IPS-15b (cell line): Measurements from ENCODE around the gene ZDHHC13.

Experiments
- H3K27me3 ChIP-seq: one replicate; pipeline ENCODE4 v1.6.1; 2013; ENCODE audit warnings: low read length; ENCODE audit not compliant: control insufficient read depth, insufficient read depth
- H3K36me3 ChIP-seq: one replicate; pipeline ENCODE4 v1.6.1; 2013; ENCODE audit warnings: low read length; ENCODE audit not compliant: control insufficient read depth, insufficient read depth
- H3K4me1 ChIP-seq: one replicate; pipeline ENCODE4 v1.6.1; 2013; ENCODE audit warnings: mild to moderate bottlenecking, low read length; ENCODE audit not compliant: control insufficient read depth, insufficient read depth
- H3K4me3 ChIP-seq: one replicate; pipeline ENCODE4 v1.5.1; 2013; ENCODE audit warnings: low read depth, low read length
- H3K9ac ChIP-seq: one replicate; pipeline ENCODE4 v1.6.1; 2013; ENCODE audit warnings: low read depth, mild to moderate bottlenecking, low read length
- H3K9me3 ChIP-seq: one replicate; pipeline ENCODE4 v1.6.1; 2013; ENCODE audit warnings: mild to moderate bottlenecking, low read length; ENCODE audit not compliant: control insufficient read depth, insufficient read depth

The ZDHHC13 gene

DNA sequence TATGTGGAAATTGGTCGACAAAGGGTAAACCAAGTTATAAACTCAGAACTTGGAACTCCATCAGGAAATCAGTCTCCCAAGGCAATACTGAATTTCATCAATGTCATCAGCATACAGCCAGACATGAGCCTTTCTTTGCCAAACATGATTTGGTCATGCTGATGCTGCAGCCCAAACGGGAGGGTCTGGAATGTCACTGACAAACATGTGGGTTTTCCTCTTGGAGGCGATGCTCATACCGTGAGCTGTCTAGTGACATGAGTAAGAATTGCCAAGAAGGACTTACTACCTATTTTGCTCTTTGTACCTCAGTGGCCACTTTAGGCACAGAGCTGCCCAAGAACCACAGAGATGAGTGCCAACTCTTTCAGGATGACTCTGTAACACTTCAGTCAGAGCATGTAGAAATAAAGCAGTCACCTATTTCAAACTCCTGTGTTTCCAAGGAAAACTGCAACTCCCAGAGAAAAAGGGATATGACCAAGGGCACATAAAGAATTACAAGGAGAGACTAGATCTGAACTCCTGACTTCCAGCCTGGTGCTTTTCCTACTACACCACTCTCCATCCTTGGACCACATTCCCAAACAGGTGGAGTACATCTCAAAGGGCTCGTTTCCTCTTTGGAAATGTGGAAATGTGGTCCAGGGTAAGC, 32.2 kb upstream of the ZDHHC13 start:
- Histone ChIP-seq H3K9me3 (no peaks in the 10 kb centered on the region), H3K27me3 (no peaks in the 10 kb centered on the region), H3K36me3 (no peaks in the 10 kb centered on the region), H3K9ac (no peak overlapping the region), H3K4me3 (no peak overlapping the region), H3K4me1 (no peaks in the 10 kb centered on the region)

DNA sequence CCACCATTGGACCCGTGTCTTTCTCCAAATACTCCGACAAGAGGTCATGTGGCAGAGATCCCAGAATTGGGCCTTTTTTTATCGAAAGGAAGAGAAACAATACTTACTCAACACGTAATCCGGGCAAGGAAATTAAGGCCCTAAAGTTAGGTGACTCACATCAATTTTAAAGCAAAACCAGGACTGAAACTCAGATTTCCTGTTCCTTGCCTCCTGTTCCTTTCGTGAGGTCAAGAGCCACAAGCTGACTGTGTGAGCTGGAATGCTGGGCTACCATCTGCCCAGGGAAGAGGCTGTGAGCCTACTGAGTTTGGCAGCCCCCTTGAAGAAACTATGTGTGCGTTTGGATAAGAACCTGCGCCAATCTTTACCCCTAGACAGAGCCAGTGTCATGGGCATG, 29.3 kb upstream of the ZDHHC13 start:
- Histone ChIP-seq H3K27me3 (no peaks in the 10 kb centered on the region), H3K9me3 (no peaks in the 10 kb centered on the region), H3K36me3 (no peaks in the 10 kb centered on the region), H3K9ac (no peak overlapping the region), H3K4me1 (no peaks in the 10 kb centered on the region), H3K4me3 (no peak overlapping the region)

DNA sequence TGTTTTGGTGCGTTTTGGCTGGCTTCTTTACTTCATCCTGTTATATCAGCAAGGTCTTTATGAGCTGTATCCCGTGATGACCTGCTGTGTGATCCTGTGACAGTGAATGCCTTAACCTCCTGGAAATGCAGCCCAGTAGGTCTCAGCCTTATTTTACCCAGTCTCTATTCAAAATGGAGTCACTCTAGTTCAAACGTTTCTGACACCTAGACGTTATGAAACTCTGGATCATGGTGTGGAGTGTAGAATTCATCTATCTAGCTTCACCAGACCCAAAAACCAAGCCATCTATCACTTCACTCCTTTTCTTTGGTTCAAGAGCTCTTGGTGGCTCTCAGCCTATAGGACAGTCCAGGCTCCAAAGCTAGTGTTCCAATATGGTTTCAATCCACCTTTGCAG, 28.2 kb upstream of the ZDHHC13 start:
- no peaks in the 10 kb centered on the region for H3K4me1 ChIP-seq
- no peaks in the 10 kb centered on the region for H3K36me3 ChIP-seq
- no peak overlapping the region for H3K4me3 ChIP-seq
- no peaks in the 10 kb centered on the region for H3K9me3 ChIP-seq
- H3K27me3 ChIP-seq, result no peaks in the 10 kb centered on the region
- H3K9ac ChIP-seq, result no peak overlapping the region

DNA sequence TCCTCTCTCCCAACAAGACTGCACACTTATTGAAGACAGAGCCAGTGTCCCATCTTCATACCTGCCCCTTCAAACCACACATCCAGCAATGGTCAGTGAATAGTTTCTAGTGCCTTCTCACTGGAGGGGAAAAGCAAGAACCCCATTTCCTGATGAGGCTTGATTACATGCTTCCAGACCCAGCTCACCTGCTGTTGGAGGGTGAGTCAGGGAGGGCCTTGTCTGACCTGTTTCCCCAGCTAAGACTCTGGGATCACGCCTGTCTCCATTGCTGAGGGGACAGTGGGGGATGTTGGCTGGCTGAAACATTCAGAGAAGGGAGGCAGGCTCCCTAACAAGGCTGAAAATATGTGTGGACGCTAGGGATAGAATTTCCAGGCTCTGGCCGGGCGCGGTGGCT, 27.5 kb upstream of the ZDHHC13 start:
- Histone ChIP-seq H3K27me3 (no peaks in the 10 kb centered on the region), H3K4me3 (no peak overlapping the region), H3K9me3 (no peaks in the 10 kb centered on the region), H3K9ac (no peak overlapping the region), H3K36me3 (no peaks in the 10 kb centered on the region), H3K4me1 (no peaks in the 10 kb centered on the region)

DNA sequence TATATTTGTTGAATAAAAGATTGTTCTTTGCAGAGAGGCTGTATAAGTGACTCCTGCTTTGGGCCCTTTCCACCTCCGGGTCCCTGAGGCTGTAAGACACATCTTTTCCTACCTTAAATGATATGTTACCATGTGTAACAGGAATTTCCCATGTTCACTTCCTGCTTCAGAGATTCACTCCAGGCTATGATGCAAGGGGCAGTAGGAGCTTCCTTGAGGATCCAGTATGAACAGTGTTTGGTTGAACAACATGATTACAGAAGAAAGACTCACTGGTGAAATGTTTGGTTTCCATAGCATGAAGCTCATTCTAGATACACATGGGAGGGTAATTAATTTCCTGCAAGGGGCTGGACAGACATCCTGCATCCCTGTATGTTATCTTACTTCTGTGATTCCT, 25.6 kb upstream of the ZDHHC13 start:
- no peak overlapping the region for H3K4me3 ChIP-seq
- no peaks in the 10 kb centered on the region for H3K9me3 ChIP-seq
- H3K9ac ChIP-seq, result no peak overlapping the region

DNA sequence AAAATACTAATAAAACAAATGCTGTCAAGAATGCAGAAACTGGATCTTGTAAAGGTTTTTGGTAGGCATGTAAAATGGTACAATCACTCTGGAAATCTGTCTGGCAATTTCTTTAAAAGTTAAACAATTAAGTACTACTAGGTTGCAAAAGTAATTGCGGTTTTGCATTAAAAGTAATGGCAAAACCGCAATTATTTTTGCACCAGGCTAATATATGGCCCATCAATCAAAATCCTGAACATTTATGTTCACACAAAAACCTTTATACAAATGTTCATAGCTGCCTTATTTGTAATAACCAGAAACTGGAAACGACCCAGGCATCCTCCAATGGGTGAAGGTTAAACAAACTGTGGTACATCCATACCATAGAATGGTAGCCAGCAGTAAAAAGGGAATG, 24.6 kb upstream of the ZDHHC13 start:
- no peak overlapping the region for H3K9ac ChIP-seq
- no peaks in the 10 kb centered on the region for H3K27me3 ChIP-seq

More for the DNA sequence above, 25.6 kb upstream of the ZDHHC13 start:
- Histone ChIP-seq H3K4me1 (no peaks in the 10 kb centered on the region), H3K27me3 (no peaks in the 10 kb centered on the region), H3K36me3 (no peaks in the 10 kb centered on the region)

DNA sequence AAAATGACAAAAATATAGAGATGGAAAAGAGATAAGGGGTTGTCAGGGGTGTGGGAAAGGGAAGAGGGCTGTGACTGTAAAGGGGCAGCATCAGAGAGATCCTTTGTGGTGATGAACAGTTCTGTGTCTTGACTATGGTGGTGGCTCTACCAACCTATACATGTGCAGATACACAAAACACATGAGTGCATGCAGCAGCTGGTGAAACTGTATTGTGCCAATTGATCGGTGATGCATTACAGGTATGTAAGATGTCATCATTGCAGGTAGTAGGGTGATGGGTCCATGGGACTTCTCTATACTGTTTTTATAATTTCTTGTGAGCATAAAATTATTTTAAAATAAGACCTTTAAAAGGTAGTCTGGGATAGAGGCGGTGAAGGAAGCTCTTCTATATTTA, 24.1 kb upstream of the ZDHHC13 start:
- Histone ChIP-seq H3K4me3 (no peak overlapping the region), H3K36me3 (no peaks in the 10 kb centered on the region), H3K27me3 (no peaks in the 10 kb centered on the region), H3K9ac (no peak overlapping the region), H3K9me3 (no peaks in the 10 kb centered on the region), H3K4me1 (no peaks in the 10 kb centered on the region)

More for the DNA sequence above, 24.6 kb upstream of the ZDHHC13 start:
- no peaks in the 10 kb centered on the region for H3K9me3 ChIP-seq
- no peaks in the 10 kb centered on the region for H3K4me1 ChIP-seq
- no peak overlapping the region for H3K4me3 ChIP-seq
- H3K36me3 ChIP-seq, result no peaks in the 10 kb centered on the region

DNA sequence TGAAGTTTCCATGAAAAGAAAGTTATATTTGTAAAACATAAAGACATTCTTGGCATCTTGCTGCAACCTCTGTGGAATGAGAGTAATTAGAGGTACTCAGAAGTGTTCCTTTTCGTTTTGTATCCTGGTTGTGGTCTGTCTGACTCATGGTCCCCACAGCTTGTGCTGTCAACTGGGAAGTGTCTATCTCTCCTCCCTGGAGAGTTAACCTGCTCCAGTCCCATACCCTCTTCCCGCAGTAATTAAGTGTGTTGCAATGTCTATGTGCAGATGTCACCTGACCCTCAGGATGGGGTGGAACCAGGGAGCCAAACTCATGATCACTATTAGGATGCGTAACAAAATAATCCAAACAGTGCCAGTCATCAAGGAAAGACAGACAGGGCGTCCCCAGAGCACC, 23.0 kb upstream of the ZDHHC13 start:
- Histone ChIP-seq H3K36me3 (no peaks in the 10 kb centered on the region), H3K9me3 (no peaks in the 10 kb centered on the region), H3K27me3 (no peaks in the 10 kb centered on the region), H3K9ac (no peak overlapping the region), H3K4me3 (no peak overlapping the region), H3K4me1 (no peaks in the 10 kb centered on the region)

DNA sequence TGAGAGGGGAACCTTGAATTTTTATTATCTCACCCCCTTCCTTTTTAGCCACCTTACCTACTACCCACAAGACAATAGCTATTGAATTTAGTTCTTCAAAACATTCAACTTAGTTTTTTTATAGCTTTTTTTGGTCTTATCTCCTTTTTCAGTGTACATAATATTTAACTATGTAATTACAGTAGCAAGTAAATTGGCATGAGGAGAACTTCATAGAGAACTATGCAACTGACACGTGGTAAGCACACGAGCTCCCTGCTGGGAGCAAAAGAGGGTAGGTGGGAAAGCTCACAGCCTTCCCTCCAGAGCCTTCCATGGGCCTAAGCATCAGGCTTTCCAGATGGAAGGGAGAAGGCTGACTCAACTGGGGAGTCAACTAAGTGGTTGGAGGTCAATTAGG, 22.1 kb upstream of the ZDHHC13 start:
- Histone ChIP-seq H3K4me1 (no peaks in the 10 kb centered on the region), H3K36me3 (no peaks in the 10 kb centered on the region), H3K4me3 (no peak overlapping the region), H3K27me3 (no peaks in the 10 kb centered on the region), H3K9ac (no peak overlapping the region), H3K9me3 (no peaks in the 10 kb centered on the region)

DNA sequence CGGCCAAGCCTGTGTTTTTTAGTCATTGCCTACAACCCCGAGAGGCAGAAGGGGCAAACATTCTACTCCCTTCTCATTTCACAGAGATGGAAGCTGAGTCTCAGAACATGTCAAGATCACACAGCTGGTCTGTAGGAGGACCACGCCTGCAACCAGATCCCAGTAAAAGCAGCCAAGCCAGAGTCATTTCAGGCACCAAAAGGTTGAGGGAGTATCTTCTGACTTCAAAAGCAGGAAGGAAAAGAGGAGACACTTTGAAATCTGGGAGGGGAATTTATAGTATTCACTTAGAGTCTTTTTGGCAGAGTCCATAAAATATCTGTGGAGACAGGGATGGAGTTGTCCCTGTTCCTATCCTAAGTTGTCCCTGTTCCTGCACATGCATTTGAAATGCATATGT, 17.9 kb upstream of the ZDHHC13 start:
- no peak overlapping the region for H3K9ac ChIP-seq
- H3K9me3 ChIP-seq, result no peaks in the 10 kb centered on the region
- H3K27me3 ChIP-seq, result no peaks in the 10 kb centered on the region
- H3K36me3 ChIP-seq, result no peaks in the 10 kb centered on the region
- no peak overlapping the region for H3K4me3 ChIP-seq
- no peaks in the 10 kb centered on the region for H3K4me1 ChIP-seq

DNA sequence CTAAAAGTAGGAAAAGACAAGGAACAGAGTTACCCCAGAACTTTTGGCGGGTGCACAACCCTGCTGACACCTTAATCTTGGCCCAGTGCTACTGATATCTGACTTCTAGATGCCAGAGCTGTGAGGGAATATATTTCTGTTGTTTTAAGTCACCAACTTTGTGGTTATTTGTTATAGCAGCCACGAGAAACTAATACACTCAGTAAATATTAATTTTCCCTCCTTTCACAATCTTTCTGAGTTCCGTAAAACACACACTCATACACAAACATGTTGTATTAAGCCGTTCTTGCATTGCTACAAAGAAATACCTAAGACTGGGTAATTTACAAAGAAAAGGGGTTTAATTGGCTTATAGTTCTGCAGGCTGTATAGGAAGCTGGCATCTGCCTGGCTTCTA, 16.1 kb upstream of the ZDHHC13 start:
- Histone ChIP-seq H3K9me3 (no peaks in the 10 kb centered on the region), H3K4me3 (no peak overlapping the region), H3K9ac (no peak overlapping the region), H3K27me3 (no peaks in the 10 kb centered on the region), H3K36me3 (no peaks in the 10 kb centered on the region), H3K4me1 (no peaks in the 10 kb centered on the region)

DNA sequence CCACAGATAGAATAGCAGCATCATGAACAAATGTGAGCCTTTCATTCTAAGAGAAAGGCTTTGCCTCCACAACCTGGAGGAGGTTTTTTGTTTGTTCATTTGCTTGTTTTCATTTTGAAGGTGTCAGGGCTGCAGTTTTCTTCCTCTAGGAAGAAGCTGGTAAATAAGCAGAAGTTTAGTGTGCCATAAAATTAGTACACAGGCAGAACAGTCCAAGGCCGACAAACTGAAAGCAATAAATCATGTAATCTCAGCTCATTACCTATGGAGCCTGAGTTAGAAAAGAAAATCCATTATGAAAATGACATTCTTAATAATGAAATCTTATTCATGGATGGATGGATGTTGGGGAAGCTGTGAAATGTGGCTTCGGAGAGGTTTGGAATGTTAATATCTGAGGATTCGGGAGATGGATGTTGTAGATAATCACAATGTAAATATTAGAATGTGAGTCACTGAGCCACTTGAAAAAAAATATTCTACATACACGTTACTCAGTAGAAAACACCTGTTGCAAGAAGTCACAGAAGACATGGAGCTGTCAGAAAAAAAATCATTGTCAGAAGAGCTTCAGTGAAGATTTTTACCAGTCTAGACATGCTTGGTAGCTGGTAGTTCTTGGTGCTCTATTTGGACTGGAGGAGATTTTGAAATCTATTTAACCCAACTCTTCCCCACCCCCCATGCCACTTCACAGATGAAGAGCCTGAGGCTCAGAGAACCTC, 15.0 kb upstream of the ZDHHC13 start:
- Histone ChIP-seq H3K4me1 (no peaks in the 10 kb centered on the region), H3K9ac (no peak overlapping the region), H3K9me3 (no peaks in the 10 kb centered on the region), H3K36me3 (no peaks in the 10 kb centered on the region), H3K27me3 (no peaks in the 10 kb centered on the region), H3K4me3 (no peak overlapping the region)
